ENCODE results near the gene VOPP1.

- no peak for TF ChIP-seq CTCF (IDR thresholded peaks at IDR 0.05)
- no peak for TF ChIP-seq POLR2A (IDR thresholded peaks at IDR 0.05)
Measured at GRCh38 chr7:55439627-55440026, 132.7 kb downstream of the VOPP1 start.
